Measurements from ENCODE around the gene USP6.

GRCh38 chr17:5127910-5128309 is 12.1 kb downstream of the USP6 start:
- TF ChIP-seq CTCF (conservative IDR thresholded peaks at IDR 0.05; ENCODE audit: low read depth, low read length) (no peak), CEBPB (IDR thresholded peaks at IDR 0.05; ENCODE audit: low read depth, low read length) (no peak), MXI1 (IDR thresholded peaks at IDR 0.05; ENCODE audit: borderline replicate concordance, low read depth, low read length) (no peak), POLR2A (IDR thresholded peaks at IDR 0.05; ENCODE audit: low read depth, low read length) (no peak), MAZ (IDR thresholded peaks at IDR 0.05; ENCODE audit: borderline replicate concordance, low read depth, low read length) (no peak), FOS (IDR thresholded peaks at IDR 0.05; ENCODE audit: low read depth, low read length) (no peak), MAFK (IDR thresholded peaks at IDR 0.05; ENCODE audit: low read depth, low read length) (no peak)

Measured in IMR-90 (cell line).